T47D (cell line): ENCODE data around the gene DNER.
A peak's percentile ranks its signal among the peaks of the same experiment; 100 is the strongest.

Experiments used
- DNase-seq, 2 experiments: peaks; one replicate each; pipeline versions ENCODE4 v3.0.0 to v3.0.0-alpha.2; 2011 to 2012; ENCODE audit warnings: low read depth in 1 of 2, low spot score in 1 of 2
- JUND ChIP-seq: IDR thresholded peaks from 2 replicates; pipeline ENCODE4 v1.6.1; 2012; ENCODE audit warnings: low read depth
- in situ Hi-C: cut with HindIII; loops from 2 replicates; pipeline ENCODE4 v1.10.0; 2016; ENCODE audit warnings: low sequenced_read_pairs, low pct_unique_long_range_greater_than_20kb

DNER gene

DNA sequence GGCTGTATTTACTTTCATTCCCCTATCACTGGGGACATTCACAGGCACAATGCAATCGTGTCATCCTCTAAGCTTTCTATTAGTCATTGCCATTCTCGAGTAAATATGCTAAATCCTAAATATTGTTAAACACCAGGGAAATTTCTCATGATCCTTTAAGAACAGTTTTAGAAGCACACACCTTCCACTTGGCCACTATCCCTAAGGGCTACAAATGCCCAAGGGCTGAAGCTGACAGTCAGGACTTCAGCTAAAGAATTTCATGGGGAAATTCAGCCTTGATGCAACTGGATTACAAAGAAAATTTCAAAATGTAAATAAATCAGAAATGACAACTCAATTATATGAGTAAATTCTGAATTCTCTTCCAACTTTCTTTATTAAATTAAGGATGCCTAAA is 280.2 kb downstream of the DNER start:
- no peak for DNase-seq
- in situ Hi-C loops: no loop called here
- TF ChIP-seq JUND: no peak

DNA sequence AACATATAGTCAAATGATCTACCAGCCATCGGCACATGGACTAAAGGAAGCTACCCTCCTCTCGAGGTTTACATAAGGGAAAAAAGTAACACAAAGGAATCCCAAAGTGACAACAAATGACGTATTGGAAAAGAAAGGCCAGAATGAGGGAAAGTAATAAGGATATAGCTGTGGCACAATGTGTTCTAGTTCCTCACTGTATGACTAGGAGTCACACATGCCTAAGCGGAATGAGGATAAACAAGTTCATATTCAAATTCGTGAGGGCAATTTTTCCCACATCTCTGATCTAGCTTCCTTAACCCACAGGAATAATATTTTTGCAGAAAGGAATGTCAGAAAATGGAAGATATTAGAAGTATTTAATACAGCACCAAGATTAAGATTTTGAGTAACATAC is 281.0 kb downstream of the DNER start:
- no peak for TF ChIP-seq JUND
- DNase-seq: no peak
- in situ Hi-C loops: no loop called here

DNA sequence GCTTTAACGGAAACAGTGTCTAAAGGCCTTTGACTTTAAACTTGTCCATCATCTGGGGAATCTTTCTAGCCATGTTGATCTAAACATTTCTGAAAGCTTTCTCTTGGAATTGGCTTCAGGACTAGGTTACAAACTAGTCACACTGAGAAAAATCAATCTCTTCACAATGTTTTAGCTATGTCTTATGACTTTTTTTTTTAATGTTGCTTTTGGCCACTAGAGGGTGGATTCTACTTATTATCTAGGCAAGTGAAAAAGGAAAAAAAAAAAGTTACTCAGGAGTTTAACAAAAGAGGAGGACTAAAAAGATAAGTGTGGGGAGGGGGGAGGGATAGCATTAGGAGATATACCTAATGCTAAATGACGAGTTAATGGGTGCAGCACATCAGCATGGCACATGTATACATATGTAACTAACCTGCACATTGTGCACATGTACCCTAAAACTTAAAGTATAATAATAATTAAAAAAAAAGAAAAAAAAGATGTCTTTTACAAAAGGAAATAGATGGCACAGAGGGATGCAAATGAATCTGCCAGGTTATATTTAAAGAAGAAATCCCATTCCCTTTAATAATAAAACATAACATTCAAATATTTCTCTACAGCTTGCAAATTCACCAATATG is 282.9 kb downstream of the DNER start:
- in situ Hi-C loops: no loop called here
- peak in 1 of 2 experiments; percentile 50 for DNase-seq
- TF ChIP-seq JUND: no peak

DNA sequence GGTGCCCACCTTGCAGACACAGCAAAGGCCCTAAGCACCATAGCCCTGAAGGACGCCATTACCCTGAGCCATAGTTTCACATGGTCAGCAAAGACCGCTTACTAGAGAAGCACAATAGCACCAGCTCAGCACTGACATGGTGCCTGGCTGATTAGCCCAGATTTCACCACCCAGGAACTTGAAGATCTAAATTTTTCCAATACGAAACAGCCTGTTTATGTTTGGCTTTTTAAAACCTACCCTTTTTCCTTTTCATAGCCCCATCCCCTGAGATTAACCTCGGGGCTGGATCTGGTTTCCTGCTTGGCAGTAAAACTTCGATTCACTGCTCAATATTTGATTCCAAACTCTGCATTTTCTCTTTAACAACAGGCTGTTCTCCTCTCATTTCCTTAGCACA is 284.8 kb downstream of the DNER start:
- in situ Hi-C loops: no loop called here
- no peak for DNase-seq
- TF ChIP-seq JUND: no peak

DNA sequence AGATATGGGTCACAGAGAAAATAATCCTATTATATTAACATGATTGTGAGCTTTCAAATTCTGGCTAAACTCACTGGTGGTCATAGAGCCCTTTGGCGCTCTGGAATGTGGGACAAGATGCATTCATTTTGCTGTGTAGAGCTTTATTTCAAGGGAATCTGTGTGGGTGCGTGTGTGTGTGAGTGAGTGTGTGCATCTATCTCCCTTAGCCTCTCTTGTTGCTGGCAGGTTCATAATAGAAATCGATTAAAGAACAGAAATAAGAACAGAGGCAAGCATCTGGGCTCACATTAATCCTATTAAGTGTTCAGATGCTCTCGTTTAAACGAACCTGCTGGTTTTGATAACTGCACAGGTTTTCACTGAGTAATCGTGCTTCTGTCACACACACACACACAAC is 287.9 kb downstream of the DNER start:
- DNase-seq: no peak
- TF ChIP-seq JUND: no peak
- in situ Hi-C loops: no loop called here

DNA sequence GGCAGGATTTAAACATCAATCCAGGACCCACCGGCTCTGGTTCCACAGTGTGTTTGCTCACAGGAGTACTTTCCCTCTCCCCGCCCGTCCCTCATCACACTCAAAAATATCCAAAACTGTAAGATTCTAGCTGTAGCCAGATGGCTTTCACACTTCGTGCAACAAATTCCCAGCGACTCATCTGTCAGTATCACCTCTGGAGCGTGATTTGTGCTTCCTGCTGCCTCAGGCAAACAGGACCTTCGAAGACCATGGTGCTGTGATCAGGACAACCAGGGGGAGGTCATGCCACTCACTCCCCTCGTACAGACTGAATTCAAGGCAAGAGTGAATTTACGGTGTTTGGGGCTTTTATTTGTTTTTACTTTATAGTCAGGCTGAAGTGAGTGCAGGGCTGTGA is 288.8 kb downstream of the DNER start:
- DNase-seq: no peak
- in situ Hi-C loops: no loop called here
- no peak for TF ChIP-seq JUND

DNA sequence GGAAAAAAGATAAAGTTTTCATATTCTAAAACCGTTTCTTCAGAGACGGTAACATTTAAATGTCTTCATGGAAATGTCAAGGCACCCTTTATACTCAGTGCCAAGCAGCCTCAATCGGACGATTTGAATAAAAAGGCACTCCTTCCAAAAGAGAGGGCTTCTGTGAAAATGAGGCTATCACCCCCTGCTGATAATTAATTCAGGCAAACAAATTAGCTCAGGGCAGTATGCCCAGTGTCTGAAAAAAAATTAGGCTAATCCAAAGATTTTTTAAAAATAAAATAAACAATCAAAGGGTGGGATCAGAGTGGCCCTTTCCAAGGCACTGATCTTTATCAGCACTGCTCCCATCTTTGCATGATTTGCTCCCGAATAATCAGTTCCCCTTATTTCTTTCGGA is 292.3 kb downstream of the DNER start:
- DNase-seq: no peak
- in situ Hi-C loops: no loop called here
- TF ChIP-seq JUND: no peak

DNA sequence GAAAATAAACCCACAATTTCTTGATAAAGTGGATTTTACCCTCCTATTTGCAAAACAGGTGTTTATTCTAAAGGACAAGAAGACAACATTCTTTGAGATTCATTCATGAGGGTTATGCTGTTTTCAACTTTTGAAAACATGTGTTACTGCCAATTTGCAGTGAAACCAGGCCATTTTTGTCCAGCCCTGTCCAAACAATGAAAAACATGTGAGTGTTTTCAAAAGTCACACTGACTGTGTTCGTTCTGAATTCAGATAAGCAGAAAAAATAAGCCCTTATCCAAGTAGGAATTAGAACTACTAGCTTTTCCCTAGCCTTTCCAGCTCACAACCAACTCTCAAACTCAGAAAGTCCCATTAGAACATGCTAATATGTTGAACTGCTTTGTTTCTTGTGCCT is 295.2 kb downstream of the DNER start:
- in situ Hi-C loops: no loop called here
- no peak for TF ChIP-seq JUND
- DNase-seq: no peak

DNA sequence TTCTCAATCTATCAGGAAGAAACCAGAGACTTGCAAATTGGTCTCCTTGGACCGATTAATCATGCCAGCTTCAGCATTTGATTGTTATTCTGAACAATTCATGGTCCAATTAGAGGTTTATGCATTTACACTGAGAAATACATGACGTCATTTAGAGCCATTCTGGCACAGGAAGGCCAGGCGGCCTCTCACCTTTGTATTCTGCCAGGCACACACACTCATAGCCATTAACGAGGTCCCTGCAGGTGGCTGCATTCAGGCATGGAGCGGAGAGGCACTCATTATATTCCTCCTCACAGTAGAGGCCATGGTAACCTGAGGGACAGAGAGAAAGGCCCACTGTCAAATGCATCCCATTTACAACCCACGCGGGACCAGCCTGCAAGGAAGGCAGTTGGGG is 296.4 kb downstream of the DNER start:
- no peak for TF ChIP-seq JUND
- in situ Hi-C loops: no loop called here
- no peak for DNase-seq

DNA sequence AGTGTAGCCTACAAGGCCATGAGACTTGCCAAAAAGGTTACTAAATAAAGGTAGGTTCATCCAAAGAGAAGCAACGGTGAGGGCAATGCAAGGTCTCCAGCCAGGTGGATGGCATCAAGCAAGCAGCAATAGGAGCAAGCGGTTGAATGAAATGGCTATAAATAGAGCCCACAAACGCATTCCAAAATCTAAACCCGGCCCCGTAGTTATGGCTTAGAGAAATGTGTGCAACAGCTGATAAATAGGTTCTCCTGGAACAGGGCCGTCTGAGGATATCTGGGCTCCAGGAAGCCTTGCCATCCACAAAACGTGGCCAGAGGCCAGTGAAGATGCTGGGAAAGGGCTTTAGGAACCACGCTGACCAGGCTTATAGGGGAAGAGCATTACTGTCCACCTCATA is 297.2 kb downstream of the DNER start:
- in situ Hi-C loops: no loop called here
- no peak for DNase-seq
- TF ChIP-seq JUND: no peak

DNA sequence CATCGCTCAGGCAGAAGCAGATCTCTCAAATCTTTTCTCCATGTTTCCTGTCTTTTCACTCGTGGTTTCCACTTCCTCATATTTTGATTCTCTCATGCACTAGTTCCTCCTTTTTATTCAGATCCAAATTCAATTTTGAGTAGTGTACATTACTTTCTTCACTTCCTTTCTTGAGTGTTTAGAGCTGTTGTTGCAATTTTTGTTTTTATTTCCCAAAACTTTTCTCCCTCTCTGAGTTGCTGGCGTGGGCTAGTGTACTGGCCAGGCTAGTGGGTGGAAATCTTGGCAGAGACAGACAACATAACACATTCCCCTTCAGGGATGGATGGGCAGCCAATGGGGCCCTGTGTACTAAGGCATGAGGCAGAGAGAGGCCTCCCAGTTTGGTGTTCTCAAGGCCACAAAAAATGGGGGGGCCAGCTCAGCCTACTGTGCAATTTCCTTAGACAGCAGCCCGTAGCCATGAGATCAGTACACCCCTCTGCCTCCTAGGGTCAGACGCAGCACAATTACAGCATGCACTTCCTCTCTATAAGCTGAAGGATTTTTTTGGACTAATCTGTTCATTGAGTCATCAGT is 298.1 kb downstream of the DNER start:
- in situ Hi-C loops: no loop called here
- no peak for TF ChIP-seq JUND
- DNase-seq: no peak

DNA sequence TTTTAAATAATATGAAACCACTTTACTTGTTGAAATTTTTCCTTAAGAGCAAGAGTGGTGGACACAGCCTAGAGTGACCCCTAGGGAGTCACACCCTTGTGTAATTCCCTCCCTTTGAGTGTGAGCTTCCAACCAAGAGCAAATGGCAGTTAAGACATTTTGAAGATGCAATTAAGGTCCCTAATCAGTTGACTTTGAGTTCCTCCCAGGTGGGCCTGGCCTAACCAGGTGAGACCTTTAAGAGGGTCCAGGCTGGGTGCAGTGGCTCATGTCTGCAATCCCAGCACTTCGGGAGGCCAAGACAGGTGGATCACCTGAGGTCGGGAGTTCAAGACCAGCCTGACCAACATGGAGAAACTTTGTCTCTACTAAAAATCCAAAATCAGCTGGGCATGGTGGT is 299.7 kb downstream of the DNER start:
- in situ Hi-C loops: no loop called here
- TF ChIP-seq JUND: no peak
- no peak for DNase-seq

DNA sequence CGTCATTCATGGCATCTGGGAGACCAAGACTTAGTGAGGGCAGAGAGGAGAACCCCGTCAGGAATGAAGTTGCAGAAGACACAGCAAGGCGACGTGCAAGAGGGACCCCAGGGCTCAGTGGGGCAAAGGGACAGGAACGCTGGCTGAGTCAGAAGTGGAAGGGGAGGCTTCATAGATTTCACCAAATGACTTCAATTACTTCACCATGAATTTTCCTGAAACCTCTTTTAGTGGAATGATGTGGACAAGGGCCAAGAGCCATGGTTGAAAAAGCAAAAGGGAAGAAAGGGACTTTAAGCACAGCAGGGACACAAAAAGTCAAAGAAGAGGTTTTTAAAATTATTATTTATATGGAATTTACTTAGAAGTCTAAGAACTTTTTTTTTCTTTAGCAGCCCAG is 301.7 kb downstream of the DNER start:
- TF ChIP-seq JUND: no peak
- DNase-seq: no peak
- in situ Hi-C loops: no loop called here

DNA sequence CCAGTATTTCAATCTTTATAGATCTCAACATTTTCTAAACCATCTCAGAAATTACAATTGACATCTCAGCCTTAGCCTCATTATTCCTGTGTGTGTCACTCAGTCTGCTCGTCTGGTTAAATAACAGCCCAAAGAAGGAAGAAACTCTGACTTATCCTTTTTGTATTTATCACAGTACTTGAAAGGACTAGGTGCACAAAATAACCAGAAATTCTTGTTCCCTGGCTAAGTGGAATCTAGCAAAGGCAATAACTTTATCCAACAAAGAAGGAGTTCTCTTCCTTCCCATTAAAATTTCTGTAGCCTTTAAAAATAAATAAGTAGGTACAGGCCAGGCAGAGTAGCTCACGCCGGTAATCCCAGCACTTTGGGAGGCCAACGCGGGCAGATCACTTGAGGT is 303.4 kb downstream of the DNER start:
- in situ Hi-C loops: no loop called here
- TF ChIP-seq JUND: no peak
- DNase-seq: no peak
